K562 (cell line): ENCODE data around the gene ATRIP. TPM values are rescaled to one million over a fixed set of nuclear protein-coding genes. Genes with fewer than 3 reads are reported as not detected.

Experiments used
- CAMTA2 ChIP-seq: fragments of 250-450 bp; sonication (Bioruptor Pico); conservative IDR thresholded peaks from 2 replicates; pipeline ENCODE4 v1.5.1; 2022
- DPF2 ChIP-seq: fragments of 450-650 bp; IDR thresholded peaks from 2 replicates; pipeline ENCODE4 v1.6.1; 2016
- EP300 ChIP-seq: IDR thresholded peaks from 2 replicates; pipeline ENCODE4 v1.6.1; 2012; ENCODE audit warnings: low read length, improper control_type of control experiment
- HNRNPLL ChIP-seq: fragments of 200-400 bp; formaldehyde crosslinking; IDR thresholded peaks from 2 replicates; pipeline ENCODE4 v1.6.1; 2017; ENCODE audit warnings: low read length, low read depth, mild to moderate bottlenecking; ENCODE audit not compliant: poor library complexity, severe bottlenecking
- IFI16 ChIP-seq: fragments of 250-450 bp; sonication (Bioruptor Pico); IDR thresholded peaks from 2 replicates; pipeline ENCODE4 v2.1.2; 2022; ENCODE audit warnings: mild to moderate bottlenecking, inconsistent platforms
- ILK ChIP-seq: fragments of 450-650 bp; IDR thresholded peaks from 2 replicates; pipeline ENCODE4 v1.6.1; 2016; ENCODE audit warnings: missing genetic modification characterization, low read depth, mild to moderate bottlenecking, missing compliant biosample characterization, moderate library complexity, borderline replicate concordance
- KDM2B ChIP-seq: fragments of 250-450 bp; sonication (Bioruptor Pico); IDR thresholded peaks from 2 replicates; pipeline ENCODE4 v1.8.0; 2021; ENCODE audit warnings: mild to moderate bottlenecking, moderate library complexity
- L3MBTL2 ChIP-seq: fragments of 450-650 bp; IDR thresholded peaks from 2 replicates; pipeline ENCODE4 v1.6.1; 2016; ENCODE audit warnings: mild to moderate bottlenecking, moderate library complexity
- MBD2 ChIP-seq: sonication (generic); IDR thresholded peaks from 2 replicates; pipeline ENCODE4 v1.6.1; 2016; ENCODE audit warnings: low read depth, borderline replicate concordance
- MECOM ChIP-seq: fragments of 250-450 bp; sonication (Bioruptor Pico); IDR thresholded peaks from 2 replicates; pipeline ENCODE4 v1.8.0; 2022; ENCODE audit warnings: inconsistent platforms
- MTF1 ChIP-seq: fragments of 250-450 bp; sonication (Bioruptor Pico); IDR thresholded peaks from 2 replicates; pipeline ENCODE4 v1.9.0; 2021; ENCODE audit warnings: moderate library complexity, mild to moderate bottlenecking, inconsistent platforms, borderline replicate concordance
- NCOR1 ChIP-seq: fragments of 450-650 bp; IDR thresholded peaks from 2 replicates; pipeline ENCODE4 v1.6.1; 2016; ENCODE audit warnings: mild to moderate bottlenecking, moderate library complexity
- PHB2 ChIP-seq: fragments of 450-650 bp; IDR thresholded peaks from 2 replicates; pipeline ENCODE4 v1.6.1; 2017; ENCODE audit warnings: low read depth
- RAD21 ChIP-seq, 2 experiments: fragments of 250-450 bp in 1 of 2; fragments of 450-650 bp in 1 of 2; sonication (Bioruptor Pico) in 1 of 2; formaldehyde crosslinking in 1 of 2; IDR thresholded peaks in 1 of 2; conservative IDR thresholded peaks in 1 of 2; 2 replicates each; pipeline versions ENCODE4 v1.4.0 to v1.8.0; 2020 to 2022; ENCODE audit warnings: mild to moderate bottlenecking in 2 of 2, moderate library complexity in 1 of 2
- SREBF1 ChIP-seq: fragments of 150-350 bp; IDR thresholded peaks from 2 replicates; pipeline ENCODE4 v1.6.1; 2014; ENCODE audit warnings: antibody characterized with exemption, low read depth, low read length, borderline replicate concordance
- ZC3H4 ChIP-seq: sonication (generic); formaldehyde crosslinking; IDR thresholded peaks from 2 replicates; pipeline ENCODE4 v1.9.0; 2021; ENCODE audit warnings: missing genetic modification reagents, borderline replicate concordance
- ZNF347 ChIP-seq: fragments of 450-650 bp; formaldehyde crosslinking; IDR thresholded peaks from 2 replicates; pipeline ENCODE4 v1.4.0; 2020; ENCODE audit warnings: low read depth, mild to moderate bottlenecking, moderate library complexity
- polyA plus RNA-seq, 8 experiments: library from polyadenylated mRNA; depleted of rRNA in 4 of 8; stranded (reverse) in 5 of 8; unstranded in 3 of 8; fragments of >200 nt; fragmentation: Nextera tagmentation in 2 of 8; fragmentation: Illumina TruSeq in 1 of 8; extraction: Ambion mirVana in 2 of 8; extraction: Trizol in 1 of 8; gene quantifications; 2 replicates each; pipeline versions ENCODE4 v1.2.1 to v1.2.3, GENCODE V29; 2011 to 2014; ENCODE audit warnings: inconsistent platforms in 1 of 8, missing spikeins in 1 of 8
- total RNA-seq, 7 experiments: library from RNA; depleted of rRNA in 6 of 7; stranded (reverse); fragments of >200 nt in 6 of 7; fragmentation: Illumina TruSeq in 2 of 7; extraction: Trizol in 2 of 7; gene quantifications; 2 replicates each; pipeline versions ENCODE4 v1.2.1 to v1.2.3, GENCODE V29; 2011 to 2021; ENCODE audit warnings: low replicate concordance in 1 of 7
- TF ChIP-seq, protein P1 (sequence below): sonication (generic); formaldehyde crosslinking; IDR thresholded peaks from 2 replicates; pipeline ENCODE4 v1.8.0; 2022; ENCODE audit warnings: missing genetic modification reagents, mild to moderate bottlenecking, borderline replicate concordance
- TF ChIP-seq, protein P2 (sequence below): IDR thresholded peaks from 2 replicates; pipeline ENCODE4 v1.6.1; 2011; ENCODE audit not compliant: insufficient read length; ENCODE audit errors: extremely low read depth
- TF ChIP-seq, protein P3 (sequence below): fragments of 450-650 bp; IDR thresholded peaks from 2 replicates; pipeline ENCODE4 v1.6.1; 2014; ENCODE audit warnings: low read depth, mild to moderate bottlenecking, moderate library complexity, borderline replicate concordance
- TF ChIP-seq, protein P4 (sequence below), 2 experiments: fragments of 450-650 bp in 1 of 2; sonication (generic) in 1 of 2; formaldehyde crosslinking in 1 of 2; IDR thresholded peaks in 1 of 2; conservative IDR thresholded peaks in 1 of 2; 2 replicates each; pipeline versions ENCODE4 v1.6.1 to v1.8.1; 2016 to 2023; ENCODE audit warnings: mild to moderate bottlenecking in 2 of 2, moderate library complexity in 2 of 2, inconsistent platforms in 1 of 2, missing genetic modification reagents in 1 of 2
- TF ChIP-seq, protein P5 (sequence below): fragments of 450-650 bp; conservative IDR thresholded peaks from 2 replicates; pipeline ENCODE4 v1.6.1; 2016; ENCODE audit warnings: missing genetic modification characterization, low read depth, mild to moderate bottlenecking, control low read depth, missing compliant biosample characterization

Gene ATRIP
- total and polyA plus RNA-seq, 9 of the 15 experiments (the other 6 are each of a cell fraction or from before 2014, with no cell fraction given) = 1.7 to 15.7 (median 10.5) TPM

DNA sequence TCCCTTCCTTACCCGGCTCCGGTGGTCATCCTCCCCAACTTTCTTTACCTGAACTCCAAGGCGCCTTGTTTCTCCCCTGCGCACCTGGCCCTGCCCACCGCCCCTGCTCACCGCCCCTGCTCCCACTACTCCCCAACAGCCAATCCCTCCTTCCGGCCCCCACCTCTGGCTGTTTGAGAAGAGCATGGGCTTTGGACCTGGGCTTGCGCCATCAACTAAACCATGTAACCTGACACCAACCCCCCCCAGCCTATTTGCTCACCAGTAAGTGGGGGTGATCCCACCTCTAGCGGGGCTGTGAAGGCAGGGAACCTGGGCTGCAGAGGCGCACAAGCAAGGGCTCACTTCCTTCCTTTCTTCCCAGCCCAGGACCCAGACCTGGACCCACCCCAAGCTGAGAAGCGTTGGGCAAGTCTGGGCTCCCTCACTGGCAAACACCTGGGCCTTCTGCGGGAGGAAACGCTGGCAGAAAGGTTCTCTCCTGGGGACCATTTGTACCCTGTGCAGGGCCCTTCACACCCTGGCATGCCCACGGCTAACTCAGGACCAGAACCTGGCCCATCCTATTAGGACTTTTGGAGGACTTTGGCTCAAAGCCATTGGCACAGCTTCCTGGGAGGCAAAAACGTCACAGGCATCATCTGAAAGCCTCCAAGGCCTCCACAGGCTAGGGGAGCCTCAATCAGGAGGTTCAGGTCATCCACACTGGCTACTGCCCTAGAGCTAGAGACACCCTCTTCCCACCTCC, 16.4 kb upstream of the ATRIP start, which contains the start of gene PLXNB1 (continued):
- TF ChIP-seq, protein P1, sequence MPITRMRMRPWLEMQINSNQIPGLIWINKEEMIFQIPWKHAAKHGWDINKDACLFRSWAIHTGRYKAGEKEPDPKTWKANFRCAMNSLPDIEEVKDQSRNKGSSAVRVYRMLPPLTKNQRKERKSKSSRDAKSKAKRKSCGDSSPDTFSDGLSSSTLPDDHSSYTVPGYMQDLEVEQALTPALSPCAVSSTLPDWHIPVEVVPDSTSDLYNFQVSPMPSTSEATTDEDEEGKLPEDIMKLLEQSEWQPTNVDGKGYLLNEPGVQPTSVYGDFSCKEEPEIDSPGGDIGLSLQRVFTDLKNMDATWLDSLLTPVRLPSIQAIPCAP (CRISPR knock-in tag) = no peak
- no peak for TF ChIP-seq MECOM (CRISPR knock-in tag)
- TF ChIP-seq ZNF347 (CRISPR knock-in tag) = no peak
- TF ChIP-seq IFI16 (CRISPR knock-in tag) = no peak
- TF ChIP-seq DPF2 = 0 out of 2 replicates have a peak, but pooled peaks have one; percentile 46
- no peak for TF ChIP-seq SREBF1
- TF ChIP-seq PHB2 = no peak
- no peak for TF ChIP-seq MBD2
- TF ChIP-seq NCOR1 = no peak
- TF ChIP-seq, protein P2, sequence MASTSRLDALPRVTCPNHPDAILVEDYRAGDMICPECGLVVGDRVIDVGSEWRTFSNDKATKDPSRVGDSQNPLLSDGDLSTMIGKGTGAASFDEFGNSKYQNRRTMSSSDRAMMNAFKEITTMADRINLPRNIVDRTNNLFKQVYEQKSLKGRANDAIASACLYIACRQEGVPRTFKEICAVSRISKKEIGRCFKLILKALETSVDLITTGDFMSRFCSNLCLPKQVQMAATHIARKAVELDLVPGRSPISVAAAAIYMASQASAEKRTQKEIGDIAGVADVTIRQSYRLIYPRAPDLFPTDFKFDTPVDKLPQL = no peak
- no peak for TF ChIP-seq ILK (tag)
- TF ChIP-seq L3MBTL2 = no peak
- TF ChIP-seq, protein P3, sequence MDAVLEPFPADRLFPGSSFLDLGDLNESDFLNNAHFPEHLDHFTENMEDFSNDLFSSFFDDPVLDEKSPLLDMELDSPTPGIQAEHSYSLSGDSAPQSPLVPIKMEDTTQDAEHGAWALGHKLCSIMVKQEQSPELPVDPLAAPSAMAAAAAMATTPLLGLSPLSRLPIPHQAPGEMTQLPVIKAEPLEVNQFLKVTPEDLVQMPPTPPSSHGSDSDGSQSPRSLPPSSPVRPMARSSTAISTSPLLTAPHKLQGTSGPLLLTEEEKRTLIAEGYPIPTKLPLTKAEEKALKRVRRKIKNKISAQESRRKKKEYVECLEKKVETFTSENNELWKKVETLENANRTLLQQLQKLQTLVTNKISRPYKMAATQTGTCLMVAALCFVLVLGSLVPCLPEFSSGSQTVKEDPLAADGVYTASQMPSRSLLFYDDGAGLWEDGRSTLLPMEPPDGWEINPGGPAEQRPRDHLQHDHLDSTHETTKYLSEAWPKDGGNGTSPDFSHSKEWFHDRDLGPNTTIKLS = no peak
- no peak for TF ChIP-seq HNRNPLL
- TF ChIP-seq RAD21 (CRISPR knock-in tag; conservative IDR thresholded peaks at IDR 0.05 in 1 of 2, IDR thresholded peaks at IDR 0.05 in 1 of 2) = no peak
- TF ChIP-seq EP300 = no peak
- TF ChIP-seq, protein P4, sequence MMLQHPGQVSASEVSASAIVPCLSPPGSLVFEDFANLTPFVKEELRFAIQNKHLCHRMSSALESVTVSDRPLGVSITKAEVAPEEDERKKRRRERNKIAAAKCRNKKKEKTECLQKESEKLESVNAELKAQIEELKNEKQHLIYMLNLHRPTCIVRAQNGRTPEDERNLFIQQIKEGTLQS (IDR thresholded peaks at IDR 0.05) = peak; percentile 40; the same call in 1 of the 2 replicates
- TF ChIP-seq, protein P4 (CRISPR knock-in tag; conservative IDR thresholded peaks at IDR 0.05) = no peak
- no peak for TF ChIP-seq CAMTA2
- TF ChIP-seq MTF1 (CRISPR knock-in tag) = no peak
- TF ChIP-seq ZC3H4 = no peak
- TF ChIP-seq, protein P5, sequence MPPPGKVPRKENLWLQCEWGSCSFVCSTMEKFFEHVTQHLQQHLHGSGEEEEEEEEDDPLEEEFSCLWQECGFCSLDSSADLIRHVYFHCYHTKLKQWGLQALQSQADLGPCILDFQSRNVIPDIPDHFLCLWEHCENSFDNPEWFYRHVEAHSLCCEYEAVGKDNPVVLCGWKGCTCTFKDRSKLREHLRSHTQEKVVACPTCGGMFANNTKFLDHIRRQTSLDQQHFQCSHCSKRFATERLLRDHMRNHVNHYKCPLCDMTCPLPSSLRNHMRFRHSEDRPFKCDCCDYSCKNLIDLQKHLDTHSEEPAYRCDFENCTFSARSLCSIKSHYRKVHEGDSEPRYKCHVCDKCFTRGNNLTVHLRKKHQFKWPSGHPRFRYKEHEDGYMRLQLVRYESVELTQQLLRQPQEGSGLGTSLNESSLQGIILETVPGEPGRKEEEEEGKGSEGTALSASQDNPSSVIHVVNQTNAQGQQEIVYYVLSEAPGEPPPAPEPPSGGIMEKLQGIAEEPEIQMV (tag) = no peak
- no peak for TF ChIP-seq KDM2B
